Ovary (tissue), 3 donors: ENCODE data around the gene PHEX.

Experiments
- EP300 ChIP-seq: sonication (generic); formaldehyde crosslinking; IDR thresholded peaks from one replicate; pipeline ENCODE4 v1.6.1; 2017; ENCODE audit warnings: antibody characterized with exemption
- TF ChIP-seq, protein P1 (sequence below), 3 donors: fragments of 450-650 bp in 2 of 3; fragments of 200-600 bp in 1 of 3; IDR thresholded peaks; one replicate each; pipeline versions ENCODE4 v1.5.1 to v1.8.0; 2016 to 2022; ENCODE audit warnings: antibody characterized with exemption in 3 of 3, mild to moderate bottlenecking in 1 of 3
- donor health status: DM: no; HTN: no; CAD: no.

DNA sequence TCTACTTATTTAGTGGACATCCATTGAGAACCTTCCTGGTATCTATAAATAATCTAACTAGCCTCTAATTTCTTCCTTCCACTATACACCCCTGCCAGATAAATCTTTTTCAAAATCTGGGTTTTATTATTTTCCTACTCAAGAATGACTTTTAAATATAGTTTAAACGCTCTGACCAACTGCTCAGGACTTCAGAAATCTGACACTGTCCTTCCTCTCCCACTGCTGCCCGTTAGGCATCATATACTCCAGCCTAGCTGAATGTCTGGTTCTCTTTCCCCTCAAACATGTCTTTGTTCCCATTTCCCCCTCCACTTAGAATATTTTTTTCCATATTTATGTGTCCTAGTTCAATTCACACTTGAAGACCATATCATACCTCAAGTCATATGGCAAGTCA, 205.4 kb downstream of the PHEX start:
- TF ChIP-seq, protein P1, sequence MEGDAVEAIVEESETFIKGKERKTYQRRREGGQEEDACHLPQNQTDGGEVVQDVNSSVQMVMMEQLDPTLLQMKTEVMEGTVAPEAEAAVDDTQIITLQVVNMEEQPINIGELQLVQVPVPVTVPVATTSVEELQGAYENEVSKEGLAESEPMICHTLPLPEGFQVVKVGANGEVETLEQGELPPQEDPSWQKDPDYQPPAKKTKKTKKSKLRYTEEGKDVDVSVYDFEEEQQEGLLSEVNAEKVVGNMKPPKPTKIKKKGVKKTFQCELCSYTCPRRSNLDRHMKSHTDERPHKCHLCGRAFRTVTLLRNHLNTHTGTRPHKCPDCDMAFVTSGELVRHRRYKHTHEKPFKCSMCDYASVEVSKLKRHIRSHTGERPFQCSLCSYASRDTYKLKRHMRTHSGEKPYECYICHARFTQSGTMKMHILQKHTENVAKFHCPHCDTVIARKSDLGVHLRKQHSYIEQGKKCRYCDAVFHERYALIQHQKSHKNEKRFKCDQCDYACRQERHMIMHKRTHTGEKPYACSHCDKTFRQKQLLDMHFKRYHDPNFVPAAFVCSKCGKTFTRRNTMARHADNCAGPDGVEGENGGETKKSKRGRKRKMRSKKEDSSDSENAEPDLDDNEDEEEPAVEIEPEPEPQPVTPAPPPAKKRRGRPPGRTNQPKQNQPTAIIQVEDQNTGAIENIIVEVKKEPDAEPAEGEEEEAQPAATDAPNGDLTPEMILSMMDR (IDR thresholded peaks at IDR 0.05) = no peak
- no peak for TF ChIP-seq EP300
